GM19438 (cell line): ENCODE results near the gene RPA3.
A peak's percentile ranks its signal among the peaks of the same experiment; 100 is the strongest.
"Not testable (repeated sequence)": the region's sequence is repeated elsewhere in the genome, so short reads cannot be mapped to it uniquely, and the experiment has no call there.

ENCODE experiments used
- ATAC-seq: cut with Tn5 transposase; IDR thresholded peaks from one replicate; pipeline ENCODE4 v1.9.1; 2021; ENCODE audit warnings: low read depth; ENCODE audit not compliant: unreplicated experiment

Gene RPA3

DNA sequence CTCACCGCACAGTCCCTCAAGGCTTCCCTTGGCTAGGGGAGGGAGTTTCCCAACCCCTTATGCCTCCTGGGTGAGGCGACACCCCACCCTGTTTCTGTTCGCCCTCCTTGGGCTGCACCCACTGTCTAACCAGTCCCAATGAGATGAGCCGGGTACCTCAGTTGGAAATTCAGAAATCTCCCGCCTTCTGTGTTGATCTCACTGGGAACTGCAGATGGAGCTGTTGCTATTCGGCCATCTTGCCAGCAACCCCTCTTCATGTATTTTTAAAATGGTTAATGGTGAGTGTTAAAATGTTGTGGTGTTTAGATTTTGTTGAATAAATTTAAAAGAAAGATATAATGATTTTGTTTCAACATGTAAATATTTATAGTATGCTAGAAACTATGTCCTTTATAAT is 55.9 kb downstream of the RPA3 start:
- no peak for ATAC-seq

DNA sequence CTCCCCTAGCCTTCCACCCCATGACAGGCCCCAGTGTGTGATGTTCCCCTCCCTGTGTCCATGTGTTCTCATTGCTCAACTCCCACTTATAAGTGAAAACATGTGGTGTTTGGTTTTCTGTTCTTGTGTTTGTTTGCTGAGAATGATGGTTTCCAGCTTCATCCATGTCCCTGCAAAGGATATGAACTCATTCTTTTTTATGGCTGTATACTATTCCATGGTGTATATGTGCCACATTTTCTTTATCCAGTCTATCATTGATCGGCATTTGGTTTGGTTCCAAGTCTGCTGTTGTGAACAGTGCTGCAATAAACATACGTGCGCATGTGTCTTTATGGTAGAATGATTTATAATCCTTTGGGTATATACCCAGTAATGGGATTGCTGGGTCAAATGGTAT is 61.9 kb downstream of the RPA3 start:
- not testable (repeated sequence) for ATAC-seq

DNA sequence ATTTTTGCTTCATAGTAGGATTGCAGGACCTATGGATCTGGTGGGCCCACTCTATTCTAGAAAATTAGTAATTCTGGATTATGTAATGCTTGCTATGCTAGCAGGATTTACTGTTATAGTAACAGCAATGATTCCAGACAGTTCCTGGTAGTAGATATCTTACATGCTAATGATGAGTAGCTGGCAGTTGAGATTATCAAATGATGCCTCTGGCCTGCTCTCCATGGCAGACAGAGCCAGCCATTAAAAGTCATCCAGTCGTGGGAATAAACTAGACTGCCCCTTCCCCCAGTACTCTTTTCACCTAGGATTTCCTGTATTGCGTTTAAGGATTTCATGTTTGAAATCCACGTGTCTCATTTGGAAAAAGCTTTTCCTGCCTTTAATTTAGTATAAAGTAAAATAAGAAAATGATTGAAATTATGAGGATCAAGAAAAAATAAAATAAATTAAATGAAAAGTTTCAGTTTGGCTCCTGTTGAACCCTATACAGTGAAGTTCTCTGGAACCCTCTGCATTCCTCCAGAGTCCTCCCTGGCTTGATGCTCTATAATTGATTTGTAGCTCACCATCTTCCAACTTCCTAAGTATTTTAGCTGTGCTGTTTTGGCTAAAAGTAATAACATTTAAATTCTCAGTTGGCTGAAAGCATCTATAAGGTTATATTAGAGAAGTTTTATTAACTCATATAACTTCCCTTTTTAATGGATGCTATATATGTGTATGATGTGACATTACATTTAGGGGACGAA is 63.3 kb downstream of the RPA3 start:
- no peak for ATAC-seq

DNA sequence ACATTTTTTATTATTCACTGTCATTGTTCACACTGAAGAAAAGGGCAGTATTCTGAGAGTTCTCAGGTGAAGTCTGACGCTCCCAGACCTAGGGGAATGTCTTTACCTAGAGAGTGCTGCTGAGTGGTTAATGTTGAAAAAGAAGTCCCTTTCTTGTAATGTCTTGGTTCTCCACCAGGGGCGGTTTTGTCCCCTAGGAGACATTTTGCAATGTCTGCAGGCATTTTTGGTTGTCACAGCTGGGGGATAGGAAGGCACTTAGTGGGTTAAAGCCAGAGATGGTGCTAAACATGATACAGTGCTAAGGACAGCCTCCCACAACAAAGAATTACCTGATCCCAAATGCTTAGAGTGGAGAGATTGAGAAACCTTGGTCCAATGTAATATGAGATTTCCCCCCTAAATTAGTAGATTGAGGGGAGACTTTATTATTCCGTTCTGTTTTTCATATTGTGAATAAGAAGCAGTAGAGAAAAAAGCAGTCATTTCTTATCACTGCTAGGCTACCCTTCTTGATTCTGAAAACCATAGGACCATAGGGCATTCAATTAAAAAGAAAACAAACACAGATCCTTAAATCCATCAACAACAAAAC is 64.7 kb downstream of the RPA3 start:
- ATAC-seq = no peak

DNA sequence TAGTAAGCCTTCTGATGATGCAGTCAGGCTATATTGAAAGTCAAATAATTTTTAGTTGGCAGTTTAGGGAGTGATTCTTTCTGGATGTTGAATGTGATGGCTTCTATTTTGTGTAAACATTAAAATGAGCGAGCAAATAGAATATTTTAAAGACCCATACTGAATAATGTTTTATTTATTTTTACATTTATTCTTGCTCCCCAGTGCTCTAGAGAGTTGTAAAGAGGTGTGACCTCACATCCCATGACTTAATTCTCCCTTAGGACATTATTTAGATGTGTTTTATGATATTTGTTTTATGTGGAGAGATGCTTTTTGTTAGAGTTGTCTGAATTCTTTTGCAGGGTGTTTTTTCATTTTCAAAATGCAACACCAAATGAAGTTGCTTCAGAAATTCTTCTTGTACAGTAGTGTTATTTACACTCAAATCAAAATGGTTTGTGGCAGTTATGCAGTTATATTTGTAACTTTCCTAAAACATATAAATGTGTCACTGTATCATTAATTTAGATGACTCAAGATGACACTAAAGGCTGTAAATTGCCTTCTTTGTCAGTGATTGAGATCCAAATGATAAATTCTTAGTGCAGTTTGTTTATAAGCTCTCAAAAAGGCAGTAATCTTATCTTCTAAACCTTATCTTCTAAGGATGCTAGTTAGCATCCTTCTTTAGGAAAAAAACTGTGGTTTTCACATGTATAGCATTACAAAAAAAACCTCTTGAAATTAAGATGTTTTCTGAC is 65.4 kb downstream of the RPA3 start:
- ATAC-seq = no peak

DNA sequence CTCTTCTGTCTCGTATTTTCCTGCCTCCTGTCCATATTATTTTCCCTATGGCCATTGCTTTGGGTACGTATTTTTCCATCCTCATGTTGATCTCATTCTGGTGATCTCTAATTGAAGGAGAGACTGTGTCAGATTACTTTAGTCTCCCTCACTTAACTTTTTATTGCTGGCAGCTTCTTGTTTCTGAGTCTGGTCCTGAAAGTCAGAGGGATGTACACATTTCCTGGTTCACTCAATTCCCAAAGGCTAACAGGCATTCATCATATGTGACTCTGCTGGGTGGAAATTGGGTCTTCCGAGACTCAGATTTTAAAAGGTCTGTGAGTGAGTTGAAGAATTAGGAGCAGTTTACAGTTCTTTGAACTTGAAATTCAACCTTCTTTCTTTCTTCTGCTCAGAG is 66.9 kb downstream of the RPA3 start:
- ATAC-seq = no peak

DNA sequence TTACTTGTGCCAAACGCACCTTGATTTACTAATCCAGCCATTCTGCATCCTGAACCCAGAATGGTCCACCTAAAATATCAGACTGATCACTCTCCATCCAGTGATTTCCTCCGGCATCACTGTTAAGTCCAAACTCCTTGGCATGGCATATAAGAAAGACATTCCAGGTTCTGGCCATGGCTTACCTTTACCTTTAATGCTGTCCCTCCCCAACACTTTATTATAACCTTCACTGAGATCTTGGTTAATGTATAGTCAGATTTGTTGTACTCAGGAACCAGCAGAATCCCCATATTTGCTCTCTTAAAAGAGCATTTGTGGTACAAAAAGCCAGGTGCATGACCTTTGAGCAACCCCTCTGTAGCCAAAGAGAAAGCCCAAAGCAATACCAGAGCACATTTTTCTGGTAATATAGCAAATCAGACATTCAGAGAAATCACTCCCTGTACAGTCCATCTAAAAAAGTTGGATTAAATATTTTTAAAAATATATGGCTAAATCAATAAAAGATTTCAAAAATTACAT is 67.7 kb downstream of the RPA3 start:
- no peak for ATAC-seq

DNA sequence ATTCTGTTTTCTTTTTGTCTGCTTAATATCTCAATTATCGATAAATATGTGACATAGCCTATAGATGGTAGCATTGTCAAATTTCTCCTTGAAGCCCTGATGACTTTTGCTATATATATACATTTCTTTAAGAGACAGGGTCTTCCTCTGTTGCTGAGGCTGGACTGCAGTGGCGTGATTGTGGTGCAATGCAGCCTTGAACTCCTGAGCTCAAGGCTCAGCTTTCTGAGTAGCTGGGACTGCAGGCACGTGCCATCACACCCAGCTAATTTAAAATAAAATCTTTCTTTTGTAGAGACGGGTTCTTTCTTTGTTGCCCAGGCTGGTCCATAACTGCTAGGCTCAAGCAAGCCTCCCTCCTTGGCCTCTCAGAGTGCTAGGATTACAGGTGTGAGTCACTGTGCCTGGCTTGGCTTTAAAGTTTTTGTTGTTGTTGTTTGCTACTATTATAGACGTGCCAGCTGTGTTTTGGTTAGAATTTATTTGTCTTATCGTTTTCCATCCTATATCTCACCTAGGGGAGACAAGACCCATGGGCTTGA is 70.8 kb downstream of the RPA3 start:
- no peak for ATAC-seq

DNA sequence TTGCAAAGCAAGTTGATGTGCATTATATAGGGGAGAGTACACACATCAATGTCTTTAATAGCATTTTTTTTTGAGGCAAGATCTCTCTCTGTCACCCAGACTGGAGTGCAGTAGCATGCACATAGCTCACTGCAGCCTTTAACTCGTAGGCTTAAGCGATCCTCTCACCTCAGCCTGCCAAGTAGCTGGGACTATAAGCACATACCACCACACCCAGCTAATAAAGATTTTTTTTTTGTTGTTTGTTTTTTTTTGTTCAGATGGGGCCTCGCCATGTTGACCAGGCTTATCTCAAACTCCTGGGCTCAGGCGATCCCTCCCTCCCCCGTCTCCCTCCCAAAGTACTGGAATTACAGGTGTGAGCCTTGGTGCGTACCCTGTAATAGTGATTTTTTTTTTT is 76.3 kb downstream of the RPA3 start:
- ATAC-seq = no peak

DNA sequence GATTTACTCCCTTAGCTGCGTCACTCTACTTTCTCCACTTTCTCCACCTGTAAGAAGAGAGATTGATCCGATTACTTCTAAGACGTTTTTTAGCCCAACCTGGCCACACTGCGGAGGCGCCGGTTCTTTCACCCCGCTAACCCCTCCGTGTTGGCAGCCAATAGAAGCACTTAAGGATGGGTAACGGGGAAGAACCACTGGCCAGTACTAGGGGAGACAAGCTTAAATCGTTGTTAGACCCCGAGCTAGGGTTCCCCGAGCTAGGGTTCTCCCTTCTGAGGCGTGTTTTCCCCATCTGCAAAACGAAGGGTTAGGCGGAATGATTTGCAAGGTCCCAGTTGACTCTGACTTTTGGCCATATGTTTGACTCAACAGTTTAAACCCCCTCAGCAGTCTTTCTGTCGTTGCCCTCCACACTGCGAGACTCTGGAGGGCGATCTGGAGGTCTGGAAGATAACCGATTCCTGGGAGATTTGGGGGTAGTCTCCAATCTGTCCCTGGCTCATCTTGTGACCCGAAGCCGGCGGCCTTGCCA is 77.2 kb downstream of the RPA3 start:
- ATAC-seq = peak; percentile 18

DNA sequence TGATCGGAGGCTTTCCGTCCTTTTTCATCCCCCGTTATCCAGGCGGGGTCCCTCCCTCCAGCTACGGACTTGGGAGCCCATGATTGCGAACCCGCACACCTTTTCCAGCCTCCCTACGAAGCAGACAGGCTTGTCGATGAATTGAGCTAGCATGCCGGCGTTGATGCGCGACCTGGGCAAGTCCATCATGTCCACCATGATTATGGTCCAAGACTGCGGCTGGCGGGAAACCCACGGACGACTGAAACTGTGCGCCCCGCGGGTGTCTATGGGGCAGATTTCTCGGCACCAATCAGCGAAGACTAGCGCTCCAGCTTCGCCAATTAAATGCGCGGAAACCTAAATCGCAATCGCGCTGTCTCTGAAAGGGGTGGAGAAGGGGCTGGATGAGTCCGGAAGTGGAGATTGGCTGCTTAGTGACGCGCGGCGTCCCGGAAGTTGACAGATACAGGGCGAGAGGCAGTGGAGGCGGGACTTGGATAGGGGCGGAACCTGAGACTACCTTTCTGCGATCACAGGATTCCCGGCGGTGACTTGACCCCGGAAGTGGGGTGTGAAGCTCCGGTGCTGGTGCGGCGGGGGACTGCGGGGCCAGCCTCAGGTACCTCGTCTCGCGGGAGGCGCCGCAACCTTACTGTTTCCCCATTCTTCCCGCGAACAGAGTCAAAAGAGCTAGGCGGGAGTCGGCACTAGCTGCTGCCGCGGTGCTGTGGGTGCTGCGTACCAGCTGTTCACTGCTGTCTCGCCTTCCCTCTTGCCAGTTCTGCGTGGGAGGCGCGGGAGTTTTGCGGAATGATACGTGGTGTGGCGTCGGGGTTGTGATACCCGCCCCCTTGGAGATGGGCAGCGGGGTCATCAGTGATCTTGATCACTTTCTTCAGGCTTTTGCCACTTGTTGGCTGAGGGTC is 77.9 kb downstream of the RPA3 start, which contains the start of gene UMAD1:
UMAD1 (plus strand) TSS at position 532 of the 908 bp plus-strand sequence. CDS start 32,620 bp downstream, outside the sequence.
- peak; percentile 97 for ATAC-seq

DNA sequence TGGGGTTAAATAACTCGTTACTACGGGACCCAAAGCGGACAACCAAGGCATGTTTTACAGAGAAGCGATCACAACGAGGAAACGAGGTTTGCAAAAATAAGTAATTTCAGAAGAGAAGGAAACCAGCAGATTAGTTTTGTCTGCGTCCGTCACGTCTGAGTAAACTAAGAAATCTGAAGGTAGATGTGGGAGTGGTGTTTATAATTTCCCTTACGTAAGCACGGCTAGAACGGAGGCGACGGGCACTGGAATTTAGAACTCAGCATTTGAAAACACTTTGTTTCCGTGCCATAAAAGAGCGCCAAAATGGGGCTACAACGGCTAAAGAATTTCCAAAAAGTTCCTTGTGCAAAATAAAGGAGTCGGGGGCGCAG is 78.6 kb downstream of the RPA3 start:
- no peak for ATAC-seq

DNA sequence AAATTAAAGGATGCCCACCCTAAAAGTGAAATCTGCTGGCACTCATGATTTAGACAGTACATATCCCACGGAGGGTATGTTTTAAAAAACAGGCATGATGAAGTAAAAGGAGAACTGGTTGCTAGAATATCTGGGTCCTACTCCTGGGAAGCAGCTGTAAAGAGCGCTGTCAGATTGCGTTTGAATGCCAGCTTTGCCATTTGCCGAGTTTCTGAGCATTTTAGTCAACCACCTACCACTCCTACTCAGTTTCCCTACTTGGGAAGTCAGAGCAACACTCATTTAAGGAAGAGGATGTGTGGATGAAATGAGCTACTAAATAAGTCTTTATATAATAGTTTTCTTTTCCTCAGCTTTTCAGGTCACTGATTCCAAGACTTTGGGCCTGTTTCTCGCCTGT is 79.0 kb downstream of the RPA3 start:
- ATAC-seq = no peak

DNA sequence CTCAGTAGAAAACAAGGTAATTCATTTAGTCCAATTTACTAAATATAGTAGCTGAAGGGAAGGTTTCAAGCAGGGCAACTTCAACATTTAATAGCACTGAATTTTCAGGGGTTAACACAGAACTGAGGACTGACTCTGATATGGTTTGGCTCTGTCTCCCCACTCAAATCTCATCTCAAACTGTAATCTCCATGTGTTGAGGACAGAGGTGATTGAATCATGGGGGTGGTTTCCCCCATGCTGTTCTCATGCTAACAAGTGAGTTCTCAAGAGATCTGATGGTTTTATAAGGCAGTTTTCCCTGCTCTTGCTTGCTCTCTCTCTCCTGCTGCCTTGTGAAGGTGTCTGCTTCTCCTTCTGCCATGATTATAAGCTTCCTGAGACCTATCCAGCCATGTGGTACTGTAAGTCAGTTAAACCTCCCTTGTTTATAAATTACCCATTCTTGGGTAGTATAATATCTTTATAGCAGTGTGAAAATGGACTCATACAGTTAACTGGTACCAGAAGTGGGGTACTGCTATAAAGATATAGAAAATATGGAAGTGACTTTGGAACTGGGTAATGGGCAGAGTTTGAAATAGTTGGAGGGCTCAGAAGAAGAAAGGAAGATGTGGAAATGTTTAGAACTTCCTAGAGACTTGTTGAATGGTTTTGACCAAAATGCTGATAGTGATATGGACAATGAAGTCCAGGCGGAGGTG is 87.6 kb downstream of the RPA3 start:
- ATAC-seq = no peak

DNA sequence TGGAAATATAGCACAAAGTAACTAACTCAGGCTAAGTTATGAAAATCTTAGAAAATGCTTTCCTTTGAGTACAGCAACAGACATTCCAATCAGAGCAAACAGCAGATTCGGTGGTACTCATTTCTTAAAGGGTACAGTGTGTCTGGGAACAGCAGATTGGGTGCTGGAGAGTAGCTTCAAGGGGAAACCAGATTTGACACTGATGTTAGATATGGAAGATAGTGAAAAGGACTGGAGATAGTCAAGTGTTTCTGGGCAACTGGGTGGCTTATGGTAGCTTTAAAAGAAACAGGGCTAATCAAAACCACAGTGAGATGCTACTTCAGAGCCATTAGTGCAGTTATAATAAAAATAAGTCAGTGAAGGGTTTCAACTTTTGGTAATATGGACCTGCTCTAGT is 89.9 kb downstream of the RPA3 start:
- no peak for ATAC-seq

DNA sequence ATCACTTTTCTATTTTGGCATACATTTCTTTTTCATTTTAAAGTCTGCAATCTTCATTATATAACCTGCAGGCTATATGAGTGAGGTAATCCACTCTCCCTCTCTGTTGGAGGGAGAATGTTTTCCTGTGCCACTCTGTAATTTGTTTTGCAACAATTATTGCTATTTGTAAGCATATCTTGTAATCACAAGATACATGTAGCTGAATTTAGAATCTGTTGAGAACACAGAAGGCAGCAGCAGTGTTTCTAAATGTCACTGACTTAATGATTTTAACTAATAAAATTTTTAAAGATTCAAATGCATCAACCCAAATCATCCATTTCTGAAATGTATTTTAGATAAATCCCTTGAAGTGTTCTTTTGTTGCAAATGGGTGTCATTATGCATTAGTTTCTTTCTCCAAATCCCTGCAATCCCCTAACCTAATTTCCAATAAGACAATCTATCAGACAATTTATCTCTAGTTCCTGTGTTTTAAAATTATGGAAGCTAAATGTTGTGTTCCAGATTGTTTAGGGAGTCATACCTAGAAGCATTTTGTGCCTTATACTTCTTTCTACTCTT is 97.7 kb downstream of the RPA3 start:
- ATAC-seq = no peak

DNA sequence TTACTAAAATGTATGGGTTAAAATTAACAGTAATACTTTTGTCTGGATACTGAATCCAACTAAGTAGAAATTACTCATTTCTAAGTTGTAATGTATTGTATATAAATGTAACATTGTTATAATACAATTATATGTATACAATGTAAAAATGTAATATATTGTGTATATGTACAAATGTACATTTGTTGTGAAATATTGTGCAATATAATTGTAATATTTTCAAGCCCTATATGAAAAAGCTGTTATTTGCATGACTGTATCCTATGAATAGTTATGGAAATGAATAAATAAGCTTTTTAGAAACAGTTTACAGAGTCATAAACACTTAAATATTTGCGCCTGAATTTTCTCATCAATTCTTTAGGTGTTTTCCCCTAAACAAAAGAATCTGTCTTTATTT is 98.2 kb downstream of the RPA3 start:
- ATAC-seq = no peak

DNA sequence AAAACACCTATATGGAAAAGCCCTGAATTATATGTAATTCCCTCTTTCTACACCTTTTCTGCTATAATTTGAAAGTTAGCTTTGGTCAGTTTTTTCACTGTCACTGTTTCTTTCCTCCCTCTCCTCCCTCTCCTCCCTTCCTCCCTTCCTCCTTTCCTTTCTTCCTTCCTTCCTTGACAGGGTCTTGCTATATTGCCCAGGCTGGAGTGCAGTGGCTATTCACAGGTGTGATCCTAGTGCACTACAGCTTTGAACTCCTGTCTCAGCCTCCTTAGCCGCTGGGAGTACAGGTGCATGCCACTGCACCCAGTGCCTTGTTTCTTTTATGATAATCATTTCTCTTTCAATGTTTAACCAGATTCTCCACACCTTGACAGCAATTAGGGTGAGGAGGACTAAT is 100.0 kb downstream of the RPA3 start:
- ATAC-seq = no peak

DNA sequence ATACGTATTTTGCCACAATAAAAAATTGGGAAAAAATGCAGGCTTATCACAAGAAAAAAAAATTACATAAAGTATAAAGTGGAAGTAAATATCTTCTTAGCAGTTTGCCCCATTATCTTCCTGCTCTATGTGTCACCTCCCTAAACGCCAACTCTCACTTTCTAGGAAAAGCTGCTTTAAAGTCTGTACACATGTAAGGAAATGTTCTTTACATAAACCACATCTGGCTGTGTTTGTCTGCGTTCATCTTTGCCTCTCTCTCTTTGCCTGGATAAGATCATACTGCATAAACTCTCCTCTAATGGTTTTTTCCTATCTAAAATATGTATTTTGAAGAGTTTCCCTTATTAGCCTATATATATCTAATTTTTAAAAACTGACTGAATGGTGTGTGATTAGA is 100.9 kb downstream of the RPA3 start:
- no peak for ATAC-seq
